HG03469 (cell line): ENCODE results near the gene POTEF.
"Not testable (repeated sequence)": the region's sequence is repeated elsewhere in the genome, so short reads cannot be mapped to it uniquely, and the experiment has no call there.

Experiments used
- ATAC-seq: cut with Tn5 transposase; IDR thresholded peaks from one replicate; pipeline ENCODE4 v1.9.1; 2021; ENCODE audit warnings: mild to moderate bottlenecking, moderate library complexity, moderate number of reproducible peaks; ENCODE audit not compliant: unreplicated experiment

Gene POTEF

GRCh38 chr2:130129120-130129829, at the start of gene POTEF:
TSS of gene POTEF (minus strand) at chr2:130129222. CDS start at chr2:130120515, 8,707 bp downstream.
- ATAC-seq, result not testable (repeated sequence)

DNA sequence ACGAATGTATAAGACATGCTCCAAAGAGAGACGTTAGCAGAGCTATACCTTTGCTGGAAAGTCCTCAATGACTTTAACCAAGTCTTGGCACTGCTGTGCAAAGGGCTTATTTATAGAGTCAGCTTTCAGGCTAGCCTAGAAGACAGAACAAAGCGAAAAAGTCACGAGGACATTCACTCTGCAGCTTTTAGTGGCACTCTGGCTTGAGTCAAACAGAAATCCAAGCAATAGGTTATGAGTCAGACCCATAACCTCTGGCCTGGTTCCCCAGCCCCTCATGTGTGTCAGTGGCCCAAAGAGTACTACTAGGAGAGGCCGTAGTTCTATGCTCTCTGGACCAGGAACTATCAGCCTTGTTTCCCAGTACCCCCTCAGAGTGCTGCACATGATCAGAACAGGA, 45.8 kb upstream of the POTEF start:
- ATAC-seq, result not testable (repeated sequence)

DNA sequence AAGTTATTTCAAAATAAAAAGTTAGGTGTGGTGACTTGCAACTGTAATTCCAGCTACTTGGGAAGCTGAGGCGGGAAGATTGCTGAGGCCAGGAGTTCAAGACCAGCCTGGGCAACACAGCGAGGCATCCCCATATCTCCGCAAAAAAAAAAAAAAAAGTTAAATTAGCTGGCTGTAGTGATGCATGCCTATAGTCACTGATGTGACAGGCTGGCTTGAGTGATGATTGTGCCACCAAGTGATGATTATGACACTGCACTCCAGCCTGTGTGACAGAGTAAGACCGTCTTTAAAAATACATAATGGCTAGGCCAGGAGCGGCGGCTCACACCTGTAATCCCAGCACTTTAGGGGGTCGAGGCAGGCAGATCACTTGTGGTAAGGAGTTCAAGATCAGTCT, 40.9 kb upstream of the POTEF start:
- no peak for ATAC-seq

GRCh38 chr2:130169163-130169562, 40.1 kb upstream of the POTEF start:
- not testable (repeated sequence) for ATAC-seq

DNA sequence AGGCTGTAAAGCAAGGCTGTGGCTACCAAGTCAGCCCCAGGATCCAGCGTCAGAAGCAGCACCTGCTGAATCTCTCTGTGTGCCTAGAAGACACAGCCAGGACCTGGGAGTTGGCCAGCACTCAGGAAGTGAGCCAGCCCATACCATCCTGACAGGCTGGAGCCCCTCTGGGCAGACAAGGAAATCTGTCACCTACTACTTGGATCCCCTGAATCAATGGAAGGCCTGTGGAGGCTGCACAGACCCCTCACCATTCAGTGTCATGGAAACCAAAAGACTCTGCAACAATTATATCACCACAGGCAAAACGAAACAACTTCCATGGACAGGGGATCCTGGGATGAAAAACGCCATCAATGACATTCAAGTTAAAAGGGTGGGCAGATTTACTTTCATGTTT, 37.6 kb upstream of the POTEF start:
- not testable (repeated sequence) for ATAC-seq

- ATAC-seq, result no peak
These were observed 36.4 kb upstream of the POTEF start for GRCh38 chr2:130165293-130166016.

- no peak for ATAC-seq
These were observed 33.9 kb upstream of the POTEF start for GRCh38 chr2:130162968-130163367.

DNA sequence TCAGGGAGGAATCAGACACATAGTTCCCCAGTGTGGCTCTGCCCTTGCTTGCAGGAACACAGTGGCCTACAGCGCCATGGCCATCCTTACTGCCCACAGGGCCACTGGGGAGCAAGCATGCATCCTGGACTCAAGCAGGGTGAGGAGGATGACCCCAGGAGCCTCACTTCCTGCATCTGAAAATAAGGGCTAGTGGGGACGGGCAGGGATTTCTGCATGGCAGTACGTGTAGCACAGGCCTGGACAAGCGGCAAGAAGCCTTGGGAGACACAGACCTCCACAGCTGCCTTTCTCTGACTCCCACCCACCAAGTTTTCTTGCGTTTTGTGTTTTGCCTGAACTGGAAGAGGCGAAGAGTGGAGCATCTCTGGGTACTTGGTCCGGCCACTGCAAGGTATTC, 33.5 kb upstream of the POTEF start:
- not testable (repeated sequence) for ATAC-seq

GRCh38 chr2:130160838-130161705, 32.0 kb upstream of the POTEF start:
- not testable (repeated sequence) for ATAC-seq

DNA sequence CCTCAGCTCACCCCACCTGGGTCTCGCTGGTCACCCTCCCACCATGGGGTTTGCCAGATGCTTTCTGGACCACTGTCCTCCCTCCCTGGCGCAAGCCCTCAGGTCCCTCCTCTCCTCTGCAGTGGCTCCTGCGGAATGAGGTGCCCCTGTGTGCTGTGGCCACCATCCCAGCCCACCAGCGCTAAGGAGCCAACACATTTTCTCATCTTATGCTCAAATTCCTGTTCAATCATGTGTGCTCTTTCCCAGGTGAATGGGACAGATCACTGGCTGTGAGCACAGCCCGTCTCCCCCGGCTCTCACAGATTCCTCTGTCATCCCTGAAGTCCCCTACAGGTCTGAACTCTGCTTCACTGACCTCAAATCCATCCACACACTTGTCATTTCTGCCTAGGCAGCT, 31.1 kb upstream of the POTEF start:
- ATAC-seq, result no peak

DNA sequence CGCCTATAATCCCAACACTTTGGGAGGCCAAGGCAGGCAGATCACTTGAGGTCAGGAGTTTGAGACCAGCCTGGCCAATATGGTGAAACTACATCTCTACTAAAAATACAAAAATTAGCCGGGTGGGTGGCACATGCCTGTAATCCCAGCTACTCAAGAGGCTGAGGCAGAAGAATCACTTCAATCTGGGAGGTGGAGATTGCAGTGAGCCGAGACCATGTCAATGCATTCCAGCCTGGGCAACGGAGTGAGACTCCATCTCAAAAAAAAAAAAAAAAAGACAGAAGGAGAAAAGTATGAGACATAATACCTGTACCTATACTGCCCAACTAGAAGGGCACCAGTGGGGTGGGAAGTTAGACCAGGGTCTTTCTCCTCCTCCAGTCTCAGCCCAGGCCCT, 30.4 kb upstream of the POTEF start:
- not testable (repeated sequence) for ATAC-seq

- no peak for ATAC-seq
These were observed 29.6 kb upstream of the POTEF start for GRCh38 chr2:130158631-130159030.

DNA sequence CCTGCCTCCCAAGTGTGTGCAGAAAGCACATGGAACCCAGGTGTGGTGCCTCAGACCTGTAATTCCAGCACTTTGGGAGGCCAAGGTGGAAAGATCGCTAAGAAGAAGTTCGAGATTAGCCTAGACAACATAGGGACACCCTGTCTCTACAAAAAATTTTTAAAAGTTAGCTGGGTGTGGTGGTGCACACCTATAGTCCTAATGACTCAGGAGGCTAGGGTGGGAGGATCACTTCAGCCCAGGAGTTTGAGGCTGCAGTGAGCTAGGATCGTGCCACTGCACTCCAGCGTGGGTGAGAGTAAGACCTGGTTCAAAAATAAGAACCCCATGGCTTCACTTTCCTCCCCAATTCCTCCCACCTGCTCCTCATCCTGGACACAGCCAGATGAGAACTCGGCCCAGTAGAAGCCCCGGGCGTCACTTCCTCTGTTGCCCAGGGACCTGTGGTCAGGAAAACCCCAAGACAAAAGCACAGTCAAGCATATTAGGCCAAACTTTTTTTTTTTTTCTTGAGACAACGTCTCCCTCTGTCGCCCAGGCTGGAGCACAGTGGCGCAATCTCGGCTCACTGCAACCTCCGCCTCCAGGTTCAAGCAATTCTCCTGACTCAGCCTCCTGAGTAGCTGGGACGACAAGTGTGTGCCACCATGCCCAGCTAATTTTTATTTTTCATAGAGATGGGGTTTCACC, 28.9 kb upstream of the POTEF start:
- peak; percentile 86 for ATAC-seq

DNA sequence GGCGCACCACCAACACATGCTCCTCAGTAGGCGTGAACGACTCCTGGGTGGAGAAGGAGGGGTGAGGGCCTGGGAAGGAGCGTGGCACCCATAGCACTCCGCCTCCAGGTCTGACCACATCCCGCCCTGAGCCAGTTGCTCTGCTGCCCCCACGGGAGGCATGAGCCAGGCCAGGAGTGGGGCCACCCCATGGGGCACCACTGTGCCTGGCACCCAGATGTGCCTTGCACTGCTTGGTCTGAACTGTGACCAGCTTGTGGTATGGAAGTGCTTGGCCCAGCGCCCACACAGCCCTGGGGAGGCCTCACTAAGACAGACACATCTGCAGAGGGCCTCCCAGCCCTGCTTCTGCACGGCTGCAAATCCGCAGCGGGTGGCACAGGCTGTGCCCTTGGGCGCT, 28.3 kb upstream of the POTEF start:
- ATAC-seq, result peak; percentile 23

DNA sequence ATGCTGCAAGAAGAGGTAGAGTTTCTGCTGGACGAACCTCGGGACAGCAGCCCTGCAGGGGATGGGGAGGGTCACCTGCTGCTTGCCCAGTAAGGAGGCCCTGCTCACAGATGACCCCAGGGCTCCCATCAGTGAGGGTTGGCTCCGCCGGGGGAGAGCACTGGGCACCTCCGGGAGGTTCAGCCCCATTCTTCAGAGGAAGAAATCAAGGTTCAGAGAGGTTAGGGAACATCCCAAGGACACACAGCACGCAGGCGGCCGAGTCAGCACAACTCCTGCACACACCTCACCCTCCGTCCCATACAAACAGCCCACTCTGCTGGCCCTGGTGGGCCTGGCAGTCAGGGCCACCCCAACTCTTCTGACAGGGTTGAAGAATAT, 27.6 kb upstream of the POTEF start:
- ATAC-seq, result no peak

GRCh38 chr2:130155956-130156623, 27.1 kb upstream of the POTEF start:
- not testable (repeated sequence) for ATAC-seq

DNA sequence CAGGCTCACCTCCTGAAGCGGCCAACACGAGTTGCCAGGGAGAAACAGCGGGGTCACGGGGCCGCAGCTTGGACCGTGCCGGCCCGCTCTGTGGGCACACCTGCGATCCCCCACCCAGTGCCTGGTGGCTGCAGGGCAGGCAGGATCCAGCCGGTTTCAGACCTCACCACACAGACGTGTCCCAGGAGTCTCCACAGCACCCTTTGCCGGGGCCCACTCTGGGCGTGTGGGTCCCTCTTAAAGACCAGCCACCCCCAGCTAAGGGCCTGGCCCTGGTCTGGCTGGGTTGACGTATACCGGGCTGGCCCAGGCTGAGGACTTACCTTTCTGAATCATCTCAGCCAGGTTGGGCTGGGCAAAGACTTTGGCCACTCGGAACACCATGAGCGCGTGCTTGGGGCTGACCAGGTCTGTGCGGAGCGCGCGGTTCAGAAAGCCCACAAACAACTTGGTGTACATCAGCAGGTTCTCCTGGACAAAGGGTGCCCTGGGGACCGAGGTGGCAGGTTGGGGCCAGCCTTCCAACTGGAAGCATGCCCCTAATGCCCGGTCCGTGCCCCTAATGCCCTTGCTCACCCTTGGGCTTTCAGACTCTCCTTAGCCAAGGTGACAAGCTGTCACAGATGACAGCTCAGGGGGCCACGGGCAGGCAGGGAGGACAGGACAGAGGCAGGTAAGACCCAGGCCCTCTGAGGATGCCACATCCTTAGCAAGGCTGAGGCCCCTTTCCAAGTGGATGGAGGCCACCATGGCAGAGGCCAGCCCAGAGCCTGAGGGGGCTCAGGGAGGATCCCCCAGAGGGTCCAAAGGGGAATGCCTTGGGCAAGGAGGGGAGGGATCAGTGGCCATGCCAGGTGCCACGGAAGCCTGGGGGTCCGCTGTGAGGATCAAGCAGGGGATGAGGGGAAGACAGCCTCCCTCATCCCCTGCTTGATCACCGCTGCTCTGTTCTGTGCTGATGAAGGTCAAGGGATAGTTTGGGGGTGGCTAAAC, 26.0 kb upstream of the POTEF start:
- no peak for ATAC-seq

DNA sequence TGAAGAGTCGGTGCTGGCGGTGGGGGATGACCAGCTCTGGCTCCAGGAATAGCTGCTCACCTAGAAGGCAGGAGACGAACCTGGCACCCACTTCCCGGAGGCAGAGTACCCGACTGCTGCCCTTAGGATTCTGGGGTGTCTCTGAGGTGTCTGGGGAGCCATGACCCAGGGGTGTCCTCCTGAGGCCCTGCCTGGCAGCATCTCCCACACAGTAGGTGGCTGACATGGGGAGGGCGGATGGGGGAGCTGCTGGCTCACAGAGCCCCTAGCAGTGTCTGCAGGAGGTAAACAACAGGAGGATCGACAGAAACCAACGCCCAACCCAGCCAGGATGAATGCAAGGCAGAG, 25.4 kb upstream of the POTEF start:
- ATAC-seq, result not testable (repeated sequence)
